A673 (cell line): ENCODE data around the gene ADGRL3.

ENCODE experiments used
- CTCF ChIP-seq: fragments of 300-800, 200-600 bp; sonication (generic); conservative IDR thresholded peaks from 2 replicates; pipeline ENCODE4 v1.5.1; 2017; ENCODE audit warnings: low read depth, mild to moderate bottlenecking, antibody characterized with exemption, low read length, moderate library complexity, mixed read lengths
- EZH2 ChIP-seq: fragments of 200-600 bp; sonication (generic); IDR thresholded peaks from 2 replicates; pipeline ENCODE4 v1.6.1; 2017; ENCODE audit warnings: borderline replicate concordance, low read depth, mild to moderate bottlenecking, mixed read lengths, antibody characterized with exemption, low read length; ENCODE audit not compliant: poor library complexity, severe bottlenecking

GRCh38 chr4:61292322-61292721 is 92.2 kb downstream of the ADGRL3 start:
- TF ChIP-seq CTCF (no peak), EZH2 (no peak)
